Measurements from ENCODE around the gene MINDY1.

MINDY1 gene

GRCh38 chr1:151012684-151013471 lies 6.2 kb upstream of the MINDY1 start:
- H3K4me3 ChIP-seq (ENCODE audit: low read depth, low read length) = no peak overlapping the region
- peak; percentile 88 for DNase-seq (ENCODE audit: low read depth)
- TF ChIP-seq CTCF (conservative IDR thresholded peaks at IDR 0.05; ENCODE audit: low read depth, low read length) = no peak

- H3K4me3 ChIP-seq (ENCODE audit: low read depth, low read length) = no peak overlapping the region
These were observed 4.6 kb upstream of the MINDY1 start for GRCh38 chr1:151011154-151011850.

GRCh38 chr1:151010346-151010726 lies 3.6 kb upstream of the MINDY1 start:
- no peak for TF ChIP-seq CTCF (conservative IDR thresholded peaks at IDR 0.05; ENCODE audit: low read depth, low read length)
- DNase-seq (ENCODE audit: low read depth) = no peak
- H3K4me3 ChIP-seq (ENCODE audit: low read depth, low read length) = no peak overlapping the region

More at GRCh38 chr1:151011154-151011850, 4.6 kb upstream of the MINDY1 start:
- DNase-seq (ENCODE audit: low read depth) = no peak
- TF ChIP-seq CTCF (conservative IDR thresholded peaks at IDR 0.05; ENCODE audit: low read depth, low read length) = no peak

- TF ChIP-seq CTCF (conservative IDR thresholded peaks at IDR 0.05; ENCODE audit: low read depth, low read length) = no peak
- H3K4me3 ChIP-seq (ENCODE audit: low read depth, low read length) = no peak overlapping the region
- no peak for DNase-seq (ENCODE audit: low read depth)
These were observed 3.1 kb upstream of the MINDY1 start for GRCh38 chr1:151009674-151010345.

- peak; percentile 44 for DNase-seq (ENCODE audit: low read depth)
- TF ChIP-seq CTCF (conservative IDR thresholded peaks at IDR 0.05; ENCODE audit: low read depth, low read length) = no peak
- H3K4me3 ChIP-seq (ENCODE audit: low read depth, low read length) = peak overlapping the region; percentile 94
These were observed 2.5 kb upstream of the MINDY1 start for GRCh38 chr1:151009206-151009587.

GRCh38 chr1:151008244-151009205 lies 1.8 kb upstream of the MINDY1 start, which contains the start of gene PRUNE1:
PRUNE1 (plus strand) TSS chr1:151008449; CDS start chr1:151008633, 184 bp downstream.
- TF ChIP-seq CTCF (conservative IDR thresholded peaks at IDR 0.05; ENCODE audit: low read depth, low read length) = no peak
- H3K4me3 ChIP-seq (ENCODE audit: low read depth, low read length) = peak within 1 kb of the TSS; percentile 94
- peak; percentile 98 for DNase-seq (ENCODE audit: low read depth)

All from choroid plexus epithelial cell (primary cell).